H1 (cell line): ENCODE measurements around the gene ADAMTS4. TPM values are rescaled to one million over a fixed set of nuclear protein-coding genes. Genes with fewer than 3 reads are reported as not detected.

Experiments
- ASH2L ChIP-seq: fragments of 200-600, 300-600 bp; sonication (generic); IDR thresholded peaks from one replicate; pipeline ENCODE4 v1.7.1; 2017; ENCODE audit warnings: low read length
- BACH1 ChIP-seq: IDR thresholded peaks from 2 replicates; pipeline ENCODE4 v1.6.1; 2012; ENCODE audit warnings: low read length, improper control_type of control experiment
- CHD2 ChIP-seq: IDR thresholded peaks from 2 replicates; pipeline ENCODE4 v1.6.1; 2012; ENCODE audit warnings: low read length, improper control_type of control experiment
- CTBP2 ChIP-seq: IDR thresholded peaks from 2 replicates; pipeline ENCODE4 v1.7.0; 2011; ENCODE audit warnings: borderline replicate concordance, mild to moderate bottlenecking, moderate library complexity, mixed read lengths, low read length; ENCODE audit not compliant: insufficient read depth, insufficient read length
- EZH2 ChIP-seq: fragments of 200-600 bp; sonication (generic); IDR thresholded peaks from 2 replicates; pipeline ENCODE4 v1.7.1; 2012; ENCODE audit warnings: low read depth, mild to moderate bottlenecking, moderate library complexity, low read length, inconsistent platforms; ENCODE audit not compliant: severe bottlenecking
- HDAC6 ChIP-seq: IDR thresholded peaks from one replicate; pipeline ENCODE4 v1.7.1; 2012; ENCODE audit warnings: low read depth, mild to moderate bottlenecking, inconsistent platforms, low read length, moderate library complexity
- JUND ChIP-seq: IDR thresholded peaks from 2 replicates; pipeline ENCODE4 v1.6.1; 2011; ENCODE audit warnings: mild to moderate bottlenecking, improper control_type of control experiment, low read length
- KDM4A ChIP-seq: IDR thresholded peaks from one replicate; pipeline ENCODE4 v1.7.1; 2012; ENCODE audit warnings: low read depth, mild to moderate bottlenecking, moderate library complexity, low read length, inconsistent platforms; ENCODE audit not compliant: severe bottlenecking
- KDM5A ChIP-seq: fragments of 200-600 bp; IDR thresholded peaks from 2 replicates; pipeline ENCODE4 v1.7.1; 2012; ENCODE audit warnings: mild to moderate bottlenecking, low read length, inconsistent platforms, mixed read lengths
- POLR2AphosphoS5 ChIP-seq: IDR thresholded peaks from 2 replicates; pipeline ENCODE4 v1.6.1; 2011; ENCODE audit warnings: low read depth, low read length
- SIN3A ChIP-seq, 2 experiments: IDR thresholded peaks in 1 of 2; conservative IDR thresholded peaks in 1 of 2; 2 replicates each; pipeline ENCODE4 v1.6.1; 2011 to 2012; ENCODE audit warnings: low read length in 2 of 2, improper control_type of control experiment in 1 of 2, low read depth in 1 of 2, mild to moderate bottlenecking in 1 of 2
- SIX5 ChIP-seq: IDR thresholded peaks from 2 replicates; pipeline ENCODE4 v1.6.1; 2011; ENCODE audit warnings: mild to moderate bottlenecking, low read depth, low read length
- TAF1 ChIP-seq: IDR thresholded peaks from 2 replicates; pipeline ENCODE4 v1.6.1; 2011; ENCODE audit warnings: mild to moderate bottlenecking, low read depth, low read length
- TEAD4 ChIP-seq: IDR thresholded peaks from 2 replicates; pipeline ENCODE4 v1.6.1; 2012; ENCODE audit warnings: low read depth, low read length, inconsistent platforms, mixed read lengths
- YY1 ChIP-seq: IDR thresholded peaks from 2 replicates; pipeline ENCODE4 v1.6.1; 2011; ENCODE audit warnings: low read depth, mild to moderate bottlenecking, low read length
- polyA plus RNA-seq, 7 experiments: library from polyadenylated mRNA; depleted of rRNA in 3 of 7; stranded (reverse) in 5 of 7; unstranded in 2 of 7; fragments of >200 nt in 5 of 7; fragments of 200-250 nt in 2 of 7; gene quantifications; 1 replicate in 5 of 7; 2 replicates in 1 of 7; 4 replicates in 1 of 7; pipeline versions ENCODE4 v1.2.1 to v1.2.3, GENCODE V29; 2011 to 2013; ENCODE audit warnings: missing spikeins in 2 of 7, mixed read lengths in 2 of 7
- total RNA-seq: library from RNA; stranded (reverse); fragmentation: NEBNext Ultra II Directional; extraction: Animal tissue kit (Norgen Biotek cat#: 25700); gene quantifications from 2 replicates; pipeline ENCODE4 v1.2.1, GENCODE V29; 2021
- TF ChIP-seq, protein P1 (sequence below): IDR thresholded peaks from 2 replicates; pipeline ENCODE4 v1.6.1; 2012; ENCODE audit warnings: low read length, inconsistent platforms
- TF ChIP-seq, protein P2 (sequence below): IDR thresholded peaks from 2 replicates; pipeline ENCODE4 v1.6.1; 2011; ENCODE audit warnings: low read depth, mild to moderate bottlenecking, low read length; ENCODE audit not compliant: insufficient read depth
- TF ChIP-seq, protein P3 (sequence below), 3 experiments: IDR thresholded peaks; 1 replicate in 2 of 3; 2 replicates in 1 of 3; pipeline versions ENCODE4 v1.5.1 to v1.6.1; 2011; ENCODE audit warnings: low read length in 3 of 3, mild to moderate bottlenecking in 3 of 3, inconsistent platforms in 2 of 3, low read depth in 1 of 3, moderate library complexity in 1 of 3; ENCODE audit not compliant: insufficient read depth in 1 of 3; ENCODE audit errors: control extremely low read depth in 1 of 3
- TF ChIP-seq, protein P4 (sequence below): IDR thresholded peaks from 2 replicates; pipeline ENCODE4 v1.6.1; 2012; ENCODE audit warnings: inconsistent platforms

The ADAMTS4 gene
- total and polyA plus RNA-seq, 2 of the 8 experiments (the other 6 are each of a cell fraction or from before 2014, with no cell fraction given): 4.6 to 7.2 TPM

DNA sequence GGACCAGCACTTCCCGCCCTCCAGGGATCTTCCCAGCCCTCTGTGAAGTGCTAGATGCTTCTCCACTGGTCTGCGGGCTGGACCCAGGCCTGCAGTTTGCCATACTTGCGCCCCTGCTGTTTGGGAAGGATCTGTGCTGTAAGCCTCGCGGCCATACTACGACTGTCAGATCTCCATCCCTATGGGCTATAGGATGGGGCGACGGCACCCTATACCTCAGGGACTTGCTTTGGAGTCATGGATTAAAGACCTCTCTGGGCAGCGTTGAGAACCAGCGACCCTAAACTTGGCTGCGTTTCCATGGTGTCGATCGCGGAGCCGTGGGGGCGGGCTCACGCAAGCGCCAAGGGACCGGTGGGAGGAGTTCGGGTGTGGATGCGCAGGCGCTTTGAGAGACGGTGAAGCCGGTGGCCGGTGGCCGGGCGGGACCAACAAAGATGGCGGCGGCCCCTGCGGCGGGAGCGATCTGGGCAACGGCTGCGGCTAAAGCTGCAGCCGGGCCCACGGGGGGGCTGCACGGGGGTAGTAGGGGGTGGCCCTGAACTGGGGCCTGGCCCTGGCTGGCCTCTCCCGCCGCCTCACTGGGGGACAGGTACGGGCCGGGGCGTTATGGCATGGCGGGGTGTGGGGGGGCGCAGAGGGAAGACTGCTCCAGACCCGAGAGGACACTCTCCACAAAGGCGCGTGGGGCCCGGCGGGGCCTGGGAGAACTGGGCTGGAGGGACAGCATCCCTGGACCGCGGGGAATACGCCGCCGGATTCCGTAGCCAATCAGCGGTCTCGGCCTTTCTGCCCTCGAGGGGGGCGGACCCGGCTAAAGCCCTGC, 39.6 kb downstream of the ADAMTS4 start, which contains the start of gene USP21 (continued):
- TF ChIP-seq KDM4A: no peak
- TF ChIP-seq POLR2AphosphoS5: peak; percentile 80
- TF ChIP-seq, protein P1, sequence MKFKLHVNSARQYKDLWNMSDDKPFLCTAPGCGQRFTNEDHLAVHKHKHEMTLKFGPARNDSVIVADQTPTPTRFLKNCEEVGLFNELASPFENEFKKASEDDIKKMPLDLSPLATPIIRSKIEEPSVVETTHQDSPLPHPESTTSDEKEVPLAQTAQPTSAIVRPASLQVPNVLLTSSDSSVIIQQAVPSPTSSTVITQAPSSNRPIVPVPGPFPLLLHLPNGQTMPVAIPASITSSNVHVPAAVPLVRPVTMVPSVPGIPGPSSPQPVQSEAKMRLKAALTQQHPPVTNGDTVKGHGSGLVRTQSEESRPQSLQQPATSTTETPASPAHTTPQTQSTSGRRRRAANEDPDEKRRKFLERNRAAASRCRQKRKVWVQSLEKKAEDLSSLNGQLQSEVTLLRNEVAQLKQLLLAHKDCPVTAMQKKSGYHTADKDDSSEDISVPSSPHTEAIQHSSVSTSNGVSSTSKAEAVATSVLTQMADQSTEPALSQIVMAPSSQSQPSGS: no peak
- no peak for TF ChIP-seq BACH1
- peak; percentile 94 for TF ChIP-seq TAF1
- no peak for TF ChIP-seq HDAC6
- TF ChIP-seq, protein P2, sequence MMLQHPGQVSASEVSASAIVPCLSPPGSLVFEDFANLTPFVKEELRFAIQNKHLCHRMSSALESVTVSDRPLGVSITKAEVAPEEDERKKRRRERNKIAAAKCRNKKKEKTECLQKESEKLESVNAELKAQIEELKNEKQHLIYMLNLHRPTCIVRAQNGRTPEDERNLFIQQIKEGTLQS: no peak
- TF ChIP-seq YY1: peak; percentile 99
- peak; percentile 28 to 53; a peak in 2 of 4 replicates for TF ChIP-seq SIN3A (conservative IDR thresholded peaks at IDR 0.05 in 1 of 2, IDR thresholded peaks at IDR 0.05 in 1 of 2; ENCODE audit: low read depth in 1 of 2, low read length in 2 of 2)
- TF ChIP-seq CHD2: no peak
- TF ChIP-seq, protein P3, sequence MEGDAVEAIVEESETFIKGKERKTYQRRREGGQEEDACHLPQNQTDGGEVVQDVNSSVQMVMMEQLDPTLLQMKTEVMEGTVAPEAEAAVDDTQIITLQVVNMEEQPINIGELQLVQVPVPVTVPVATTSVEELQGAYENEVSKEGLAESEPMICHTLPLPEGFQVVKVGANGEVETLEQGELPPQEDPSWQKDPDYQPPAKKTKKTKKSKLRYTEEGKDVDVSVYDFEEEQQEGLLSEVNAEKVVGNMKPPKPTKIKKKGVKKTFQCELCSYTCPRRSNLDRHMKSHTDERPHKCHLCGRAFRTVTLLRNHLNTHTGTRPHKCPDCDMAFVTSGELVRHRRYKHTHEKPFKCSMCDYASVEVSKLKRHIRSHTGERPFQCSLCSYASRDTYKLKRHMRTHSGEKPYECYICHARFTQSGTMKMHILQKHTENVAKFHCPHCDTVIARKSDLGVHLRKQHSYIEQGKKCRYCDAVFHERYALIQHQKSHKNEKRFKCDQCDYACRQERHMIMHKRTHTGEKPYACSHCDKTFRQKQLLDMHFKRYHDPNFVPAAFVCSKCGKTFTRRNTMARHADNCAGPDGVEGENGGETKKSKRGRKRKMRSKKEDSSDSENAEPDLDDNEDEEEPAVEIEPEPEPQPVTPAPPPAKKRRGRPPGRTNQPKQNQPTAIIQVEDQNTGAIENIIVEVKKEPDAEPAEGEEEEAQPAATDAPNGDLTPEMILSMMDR (IDR thresholded peaks at IDR 0.05; ENCODE audit: control extremely low read depth in 1 of 3, insufficient read depth in 1 of 3, low read depth in 1 of 3, low read length in 3 of 3): peak; percentile 3 to 34 (median 29)
- no peak for TF ChIP-seq JUND
- no peak for TF ChIP-seq TEAD4
- TF ChIP-seq, protein P4, sequence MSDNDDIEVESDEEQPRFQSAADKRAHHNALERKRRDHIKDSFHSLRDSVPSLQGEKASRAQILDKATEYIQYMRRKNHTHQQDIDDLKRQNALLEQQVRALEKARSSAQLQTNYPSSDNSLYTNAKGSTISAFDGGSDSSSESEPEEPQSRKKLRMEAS: peak; percentile 11
- TF ChIP-seq CTBP2: no peak
- TF ChIP-seq ASH2L: peak; percentile 92
- TF ChIP-seq EZH2: no peak
- peak; percentile 64; the same call in 1 of the 2 replicates for TF ChIP-seq KDM5A
- 0 out of 2 replicates have a peak, but pooled peaks have one; percentile 7 for TF ChIP-seq SIX5
